GM12801 (cell line): ENCODE measurements around the gene CYBA.

Experiments used
- CTCF ChIP-seq: IDR thresholded peaks from one replicate; pipeline ENCODE4 v1.5.1; 2011; ENCODE audit warnings: control low read depth; ENCODE audit not compliant: insufficient read length; ENCODE audit errors: extremely low read depth

Gene CYBA

GRCh38 chr16:88597856-88598491, 52.9 kb downstream of the CYBA start:
- TF ChIP-seq CTCF = no peak

- no peak for TF ChIP-seq CTCF
Observed at GRCh38 chr16:88596483-88596882, 54.4 kb downstream of the CYBA start.

- no peak for TF ChIP-seq CTCF
Observed at GRCh38 chr16:88595921-88596320, 54.9 kb downstream of the CYBA start.

GRCh38 chr16:88595101-88595500, 55.8 kb downstream of the CYBA start:
- TF ChIP-seq CTCF = no peak

GRCh38 chr16:88593910-88594309, 56.9 kb downstream of the CYBA start:
- TF ChIP-seq CTCF = no peak

GRCh38 chr16:88593489-88593888, 57.4 kb downstream of the CYBA start:
- TF ChIP-seq CTCF = no peak
